DMS114 treated with DMSO at 0.1 percent for 48 hours (cell line): ENCODE data around the gene PQBP1.

Experiments
- DNase-seq: peaks from one replicate; lab custom pipeline; 2025; ENCODE audit not compliant: unreplicated experiment; lab: John Stamatoyannopoulos, UW

PQBP1 gene

DNA sequence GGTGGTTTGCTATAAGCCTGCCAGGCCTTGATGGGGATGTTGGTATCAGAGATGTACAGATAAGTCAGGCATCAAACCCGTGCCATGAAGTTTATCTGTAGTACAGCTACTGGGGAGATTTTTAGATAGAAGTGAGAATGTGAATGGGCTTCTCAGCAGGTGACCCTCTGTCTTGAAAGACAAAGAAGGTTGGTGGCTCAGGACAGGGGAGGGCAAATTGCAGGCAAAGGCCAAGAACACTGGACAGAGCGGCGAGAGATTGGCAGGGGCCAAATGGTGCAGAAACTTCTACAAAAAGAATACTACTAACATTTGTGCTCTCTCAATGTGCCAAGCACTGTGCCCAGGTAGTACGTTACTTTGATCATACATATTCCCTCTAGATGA is 23.0 kb downstream of the PQBP1 start:
- no peak for DNase-seq

DNA sequence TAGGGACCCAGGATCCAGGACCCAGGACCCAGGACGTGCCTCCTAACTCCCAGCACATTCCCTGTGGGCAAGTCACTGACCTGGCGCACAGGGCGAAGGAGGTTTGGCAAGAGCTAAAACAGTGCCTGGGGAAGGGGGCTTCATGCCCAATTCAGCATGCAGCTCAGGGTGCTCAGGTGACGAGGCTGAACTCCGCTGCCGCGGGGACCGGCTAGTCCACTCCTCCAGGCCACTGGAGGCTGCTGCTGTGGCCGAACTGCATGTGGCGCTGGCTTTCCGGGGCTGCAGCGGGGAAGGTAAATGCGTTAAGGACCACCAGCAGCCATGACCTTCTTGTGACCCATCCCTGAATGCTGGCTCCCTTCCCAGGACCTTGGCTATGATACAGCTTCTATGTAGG is 26.0 kb downstream of the PQBP1 start:
- no peak for DNase-seq

DNA sequence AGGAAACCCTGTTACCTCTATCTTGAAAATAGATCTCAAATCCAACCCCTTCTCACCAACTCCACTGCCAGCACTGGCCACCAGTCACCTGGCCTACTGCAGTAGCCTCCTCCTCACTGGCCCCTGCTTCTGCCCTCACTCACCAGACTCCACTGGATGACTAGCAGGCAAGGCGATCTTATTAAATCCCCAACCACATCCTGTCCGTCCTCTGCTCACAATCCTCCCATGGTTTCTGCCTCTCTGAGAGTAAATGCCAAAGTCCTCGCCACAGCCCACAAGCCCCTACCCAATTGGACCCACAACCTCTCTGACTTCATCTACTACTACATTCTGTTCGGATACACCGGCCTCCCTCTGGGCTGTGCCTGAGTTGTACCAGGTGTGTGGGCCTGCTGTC is 26.5 kb downstream of the PQBP1 start:
- no peak for DNase-seq

DNA sequence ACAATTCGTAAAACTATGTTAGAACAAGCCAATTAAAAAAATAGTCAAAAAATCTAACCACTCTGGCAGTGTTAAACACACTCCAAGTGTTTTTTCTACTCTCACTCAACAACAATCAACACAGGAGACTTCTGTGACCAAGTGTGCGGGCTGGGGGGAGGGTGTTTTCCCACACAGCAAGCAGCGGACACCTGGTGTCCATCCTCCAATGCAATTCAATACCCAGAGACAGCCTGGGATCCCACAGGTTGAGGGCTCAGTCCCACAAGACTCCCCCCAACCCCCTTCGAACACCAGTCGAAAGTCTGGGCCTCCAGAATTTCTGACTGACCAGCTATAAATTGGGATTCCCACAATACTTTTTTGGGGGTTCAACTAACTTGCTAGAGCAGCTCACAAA is 29.4 kb downstream of the PQBP1 start:
- DNase-seq: no peak

DNA sequence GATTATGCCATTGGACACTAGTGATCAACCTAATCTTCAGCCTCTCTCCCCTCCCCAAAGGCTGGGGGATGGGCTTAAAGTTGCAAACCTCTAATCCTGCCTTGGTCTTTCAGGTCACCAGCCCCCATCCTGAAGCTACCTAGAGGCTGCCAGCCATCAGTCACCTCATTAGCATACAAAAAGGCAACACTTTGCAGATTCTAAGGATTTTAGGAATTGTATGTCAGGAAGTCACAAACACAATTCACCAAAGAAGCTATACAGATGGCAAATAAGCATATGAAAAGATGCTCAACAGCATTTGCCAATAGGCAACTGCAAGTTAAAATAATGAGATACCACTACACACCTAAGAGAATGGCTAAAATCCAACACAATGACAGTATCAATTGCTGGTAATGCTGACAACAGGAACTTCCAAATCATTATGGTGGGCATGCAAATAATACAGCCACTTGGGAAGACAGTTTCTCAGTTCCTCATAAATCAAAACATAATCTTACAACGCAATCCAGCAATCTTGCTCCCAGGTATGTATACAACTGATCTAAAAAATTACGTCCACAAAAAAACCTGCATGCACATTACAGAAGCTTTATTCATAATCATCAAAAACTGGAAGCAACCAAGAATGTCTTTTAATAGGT is 30.1 kb downstream of the PQBP1 start:
- no peak for DNase-seq

DNA sequence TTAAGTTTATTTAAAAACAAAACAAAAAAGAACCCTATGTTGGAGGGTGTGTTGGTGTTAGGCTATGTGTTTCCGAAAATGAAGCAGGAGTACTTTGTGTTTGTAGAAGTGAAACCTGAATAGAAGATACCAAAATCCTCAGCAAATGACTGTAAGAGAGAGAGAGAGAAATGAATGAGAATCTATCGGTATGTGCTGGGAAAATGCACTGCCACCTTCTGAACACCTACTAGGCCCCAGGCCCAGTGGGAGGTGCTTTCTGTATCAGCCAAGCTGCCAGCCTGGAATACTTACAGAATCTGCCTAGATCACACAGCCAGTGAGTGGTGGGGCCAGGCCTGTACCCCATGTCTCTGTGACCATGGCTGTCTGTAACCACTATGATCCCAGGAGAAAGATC is 36.0 kb downstream of the PQBP1 start:
- no peak for DNase-seq

DNA sequence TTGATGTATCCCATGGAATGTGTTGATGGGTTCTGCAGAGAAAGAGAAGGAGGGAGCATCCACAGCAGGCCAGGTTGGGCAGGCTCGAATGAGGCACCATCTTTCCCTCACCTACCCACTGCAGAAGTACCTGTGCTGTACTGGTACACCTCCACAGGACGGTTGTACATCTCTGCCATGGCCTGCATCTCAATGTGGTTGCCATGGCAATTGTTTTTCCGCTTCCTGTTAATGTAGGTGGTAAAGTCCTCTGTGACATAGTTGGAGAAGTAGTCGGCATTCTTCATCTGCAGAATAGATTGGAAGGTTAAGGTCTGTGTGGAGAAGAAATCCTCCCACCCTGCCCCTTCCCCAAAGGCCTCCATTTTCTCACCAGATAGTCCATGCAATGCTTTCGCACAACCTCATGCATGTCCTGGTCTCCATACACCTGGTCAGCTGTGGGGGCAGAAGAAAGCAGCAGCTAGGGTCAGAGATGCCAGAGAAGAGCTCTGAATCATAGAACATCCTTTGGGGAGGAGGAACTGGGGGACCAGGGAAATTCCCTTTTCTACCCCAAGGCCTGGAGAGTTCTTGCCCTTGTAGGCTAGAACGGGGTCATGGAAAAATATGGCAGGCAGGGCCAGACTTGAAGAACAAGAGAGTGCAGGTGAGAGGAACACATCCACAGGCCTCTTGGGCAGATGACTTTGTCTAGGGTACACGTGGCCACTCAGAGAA is 37.0 kb downstream of the PQBP1 start:
- no peak for DNase-seq

DNA sequence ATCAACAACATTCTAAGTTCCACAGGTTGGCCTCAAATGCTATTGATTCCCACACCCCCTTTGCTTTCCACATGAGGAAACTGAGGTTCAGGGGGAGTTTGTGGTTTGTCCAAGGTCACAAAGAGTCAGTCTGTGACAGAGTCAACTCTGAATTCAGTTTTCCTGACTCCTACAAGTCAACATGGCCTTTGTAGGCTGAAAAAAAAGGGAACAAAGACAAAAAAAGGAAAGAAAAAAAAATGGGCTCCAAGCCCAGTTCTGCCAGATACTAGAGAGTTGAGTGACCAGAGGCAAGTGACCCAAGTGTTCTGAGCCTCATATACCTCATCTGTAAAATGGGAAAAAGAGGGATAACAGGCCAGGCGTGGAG is 37.6 kb downstream of the PQBP1 start:
- no peak for DNase-seq

DNA sequence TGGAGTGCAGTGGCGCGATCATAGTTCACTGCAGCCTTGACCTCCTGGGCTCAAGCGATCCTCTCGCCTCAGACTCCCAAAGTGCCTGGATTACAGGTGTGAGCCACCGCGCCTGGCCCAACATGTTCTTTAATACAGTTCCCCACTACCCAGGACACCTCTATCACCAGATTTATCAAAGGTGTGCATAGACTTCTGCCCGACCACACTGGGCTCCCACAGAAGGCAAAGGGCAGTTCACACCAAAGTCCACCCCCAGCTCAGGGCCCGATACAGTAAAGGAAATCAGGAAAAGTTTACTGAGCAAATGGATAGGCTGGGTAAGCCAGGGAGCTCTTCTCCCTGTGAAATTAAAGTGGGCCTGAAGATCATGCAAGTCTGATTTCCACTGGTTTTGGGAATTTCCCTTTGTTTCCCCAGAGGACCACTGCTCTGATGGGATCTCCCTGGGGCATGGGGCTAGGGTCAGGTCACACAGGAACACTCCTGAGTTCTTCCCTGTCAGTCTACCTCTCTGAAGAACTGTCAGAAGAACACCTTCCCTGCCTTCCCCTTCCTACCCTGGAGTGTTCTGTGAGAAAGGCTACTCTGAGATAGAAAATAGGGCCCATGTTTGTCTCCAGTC is 38.8 kb downstream of the PQBP1 start:
- DNase-seq: no peak

DNA sequence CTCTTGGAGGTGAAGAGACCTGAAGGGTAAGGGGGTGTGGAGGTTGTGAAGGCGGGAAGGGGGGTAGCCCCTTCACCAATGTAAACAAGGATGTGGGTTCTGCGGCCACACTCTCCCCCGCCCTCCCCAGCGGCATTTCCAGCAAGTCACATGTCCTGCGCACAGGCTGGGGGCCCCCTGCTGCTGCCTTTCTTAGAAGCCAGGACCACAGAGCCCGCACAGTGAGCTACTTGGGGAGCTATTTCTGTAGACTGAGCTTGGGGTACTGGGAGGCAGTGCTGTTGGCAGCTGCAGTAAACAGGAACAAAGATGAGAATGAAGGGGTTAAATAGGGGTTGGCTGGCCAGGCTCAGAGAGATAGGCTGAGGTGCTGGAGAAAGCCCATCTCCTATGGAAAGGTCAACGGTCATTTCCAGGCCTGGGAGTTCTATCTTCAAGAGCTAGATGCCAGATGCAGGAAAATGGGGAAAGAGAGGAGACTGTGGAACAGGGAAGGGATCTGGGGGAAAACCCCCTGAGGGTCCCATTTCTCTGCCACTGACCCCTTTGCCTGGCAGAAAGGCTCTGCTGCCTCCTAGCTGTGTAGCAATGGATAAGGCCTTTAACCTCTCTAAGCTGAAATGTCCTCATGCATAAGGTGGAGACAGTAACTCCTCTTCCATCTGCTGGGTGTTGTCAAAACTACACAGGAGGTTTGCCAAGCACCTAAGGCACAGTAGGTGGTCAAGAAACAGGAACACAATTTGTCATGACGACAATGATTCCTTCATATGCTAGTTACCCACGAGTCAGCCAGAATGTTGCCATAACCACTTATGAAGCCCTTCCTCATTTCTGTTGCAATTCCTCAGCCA is 39.6 kb downstream of the PQBP1 start:
- no peak for DNase-seq

DNA sequence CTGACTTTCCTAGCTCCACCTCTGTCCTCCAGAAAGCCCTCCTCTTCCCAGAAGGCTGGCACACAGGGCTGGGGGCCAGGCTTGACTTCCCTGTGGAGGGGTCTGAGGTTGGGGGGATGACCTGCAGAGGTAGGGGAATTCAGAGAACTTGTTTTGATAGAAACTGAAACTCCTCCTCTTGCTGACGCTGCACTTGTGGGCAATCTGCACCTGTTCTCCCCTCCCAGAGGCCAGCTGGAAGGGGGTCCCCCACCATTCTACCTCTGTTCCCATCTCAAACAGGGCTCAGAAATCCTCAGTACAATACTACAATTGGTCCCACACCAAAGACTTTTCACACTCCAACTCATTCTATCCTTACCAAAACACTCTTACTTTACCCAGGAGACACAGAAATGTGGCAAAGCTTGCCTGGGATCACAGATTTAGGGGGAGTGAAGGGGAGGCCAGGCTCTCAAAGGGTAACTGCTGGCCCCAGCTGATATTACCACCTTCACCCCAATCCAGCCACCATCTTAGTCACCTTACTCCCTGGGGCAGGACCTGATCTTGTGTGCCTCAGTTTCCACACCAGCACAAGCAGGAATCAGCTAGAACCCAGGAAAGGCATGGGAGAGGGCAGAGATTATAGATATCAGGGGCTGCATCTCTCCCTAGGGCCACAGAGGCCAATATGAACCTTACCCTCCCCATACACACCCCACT is 41.1 kb downstream of the PQBP1 start:
- no peak for DNase-seq

DNA sequence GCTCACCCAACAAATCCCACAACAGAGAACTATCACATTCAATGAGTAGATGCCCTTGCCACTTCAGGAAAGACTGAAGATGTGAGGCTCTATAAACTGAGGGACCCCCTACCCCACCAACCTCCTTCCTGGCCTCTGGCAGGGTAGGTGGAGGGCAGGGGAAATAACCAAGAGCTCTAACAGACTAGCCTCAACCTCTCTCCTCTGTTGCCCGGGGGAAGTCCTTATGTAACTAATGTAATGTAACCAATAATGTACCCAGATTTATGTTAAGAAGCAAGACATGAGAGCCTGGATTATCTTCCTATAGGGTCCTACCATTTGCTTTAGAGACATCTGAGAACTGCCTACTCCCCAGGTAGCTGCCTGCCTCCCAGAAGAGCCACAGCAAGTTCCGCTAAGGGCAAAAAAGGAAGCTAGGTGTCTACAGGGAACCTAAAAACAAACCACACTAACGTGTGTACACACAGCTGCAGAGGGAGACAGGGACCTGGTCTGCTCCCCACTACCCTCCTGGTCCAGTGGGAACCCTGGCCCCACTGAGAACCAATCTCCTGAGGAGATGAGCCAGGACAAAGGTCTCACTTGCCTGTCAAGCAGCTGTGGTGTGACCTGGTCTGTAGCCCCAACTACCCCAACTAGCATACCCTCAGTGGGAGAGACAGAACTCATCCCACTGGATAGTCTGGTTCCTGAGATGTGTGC is 41.9 kb downstream of the PQBP1 start:
- no peak for DNase-seq

DNA sequence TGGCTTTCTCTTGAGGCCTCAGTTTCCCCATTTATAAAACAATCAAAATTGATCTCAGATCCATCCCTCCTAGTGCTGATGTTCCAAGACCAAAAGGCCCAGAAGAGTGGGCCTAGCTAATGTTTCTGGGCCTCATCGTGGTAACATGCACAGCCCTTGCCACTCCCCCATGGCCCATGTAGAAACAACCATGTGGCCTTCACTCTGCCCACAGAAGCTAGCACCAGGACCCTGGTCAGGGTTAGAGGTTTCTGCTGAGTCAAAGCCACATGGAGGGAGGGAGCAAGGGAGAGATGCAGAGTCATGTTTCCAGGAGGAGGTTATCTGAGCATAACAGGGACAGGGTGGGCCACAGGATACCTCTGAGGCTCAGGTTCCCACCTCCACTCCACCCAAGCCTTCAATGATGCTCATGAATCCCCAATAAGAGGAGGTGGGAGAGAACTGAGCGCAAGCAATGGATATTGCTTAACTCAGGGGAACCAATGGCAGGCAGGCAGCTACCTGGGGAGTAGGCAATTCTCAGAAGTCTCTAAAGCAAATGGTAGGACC is 42.8 kb downstream of the PQBP1 start:
- no peak for DNase-seq

DNA sequence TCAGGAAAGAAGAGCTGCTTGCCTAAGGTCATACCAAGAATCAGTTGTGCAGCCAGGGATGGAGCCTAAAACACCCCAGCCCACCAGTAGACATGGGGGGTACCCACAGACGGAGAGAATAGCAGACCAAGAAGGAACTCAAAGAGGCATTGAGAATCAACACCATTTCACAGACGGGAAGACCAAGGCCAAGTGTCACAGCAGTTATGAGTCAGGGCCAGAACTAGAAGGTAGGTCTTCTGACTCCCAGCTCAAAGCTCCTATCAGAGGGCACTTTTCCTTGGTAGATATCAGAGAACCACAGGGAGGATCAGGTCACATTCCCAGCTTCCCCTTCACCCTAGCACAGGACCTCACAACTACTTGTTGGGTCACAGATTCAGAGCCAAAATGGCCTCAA is 45.2 kb downstream of the PQBP1 start:
- no peak for DNase-seq

DNA sequence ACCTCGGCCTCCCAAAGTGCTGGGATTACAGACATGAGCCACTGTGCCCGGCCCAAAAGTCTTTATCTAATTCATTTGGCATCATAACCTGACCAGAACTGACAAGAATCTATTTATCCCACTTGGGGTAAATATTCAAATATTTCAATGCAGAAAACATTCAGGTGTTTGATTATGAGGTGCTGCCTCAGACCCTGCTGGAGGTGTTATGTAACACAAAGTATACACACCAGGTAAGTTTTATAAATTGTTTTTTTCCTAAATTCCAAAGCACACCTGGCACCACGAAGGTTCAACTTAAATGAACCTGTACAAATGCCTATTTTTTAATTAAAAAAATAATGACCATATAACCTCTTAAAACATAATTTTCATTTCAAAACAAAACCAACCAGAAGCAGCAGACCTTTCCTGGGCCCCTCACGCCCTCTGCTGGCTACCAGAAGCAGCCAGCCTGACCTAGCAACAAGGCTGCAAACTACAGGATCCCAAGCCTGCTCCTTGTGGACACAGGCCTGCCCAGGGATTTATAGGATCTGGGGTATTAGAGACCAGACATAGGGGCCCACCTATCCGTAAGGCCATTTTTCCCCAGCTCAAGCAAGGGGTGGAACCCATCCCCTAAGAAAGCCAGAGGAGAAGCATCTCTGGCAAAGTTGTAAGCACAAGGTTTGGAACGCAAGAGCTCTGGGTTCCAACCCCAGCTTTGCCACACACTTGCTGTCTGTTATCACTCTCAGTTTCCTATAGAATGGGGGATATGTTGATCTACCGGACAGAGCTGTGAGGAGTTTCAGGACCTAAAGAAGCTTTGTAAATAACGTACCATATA is 48.0 kb downstream of the PQBP1 start:
- peak; percentile 55 for DNase-seq

DNA sequence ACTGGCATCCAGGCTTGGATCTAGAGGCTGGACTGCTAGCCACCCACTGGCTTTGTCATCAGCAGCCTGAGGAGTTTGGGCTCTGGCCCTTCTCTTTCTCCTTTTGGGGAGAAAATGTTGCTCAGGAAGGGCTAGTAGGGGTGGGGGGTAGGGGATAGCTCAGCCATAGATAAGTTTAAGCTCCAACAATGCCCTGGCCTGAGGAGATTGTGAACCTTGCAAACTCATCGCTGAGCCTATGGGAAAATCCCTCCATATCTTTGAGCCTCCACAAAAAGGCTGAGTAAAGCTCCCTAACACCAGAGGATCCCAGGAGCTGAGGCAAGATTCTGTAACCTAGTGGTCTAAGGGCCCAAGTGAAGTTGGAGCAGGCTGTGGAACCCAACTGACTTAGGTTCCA is 50.9 kb downstream of the PQBP1 start:
- no peak for DNase-seq
